ENCODE measurements around the gene GPR34. TPM values are rescaled to one million over a fixed set of nuclear protein-coding genes. Genes with fewer than 3 reads are reported as not detected.

GPR34 gene
- total RNA-seq, 4 donors from 2014 or later = 3.4 to 12.1 (median 8.5) TPM

DNA sequence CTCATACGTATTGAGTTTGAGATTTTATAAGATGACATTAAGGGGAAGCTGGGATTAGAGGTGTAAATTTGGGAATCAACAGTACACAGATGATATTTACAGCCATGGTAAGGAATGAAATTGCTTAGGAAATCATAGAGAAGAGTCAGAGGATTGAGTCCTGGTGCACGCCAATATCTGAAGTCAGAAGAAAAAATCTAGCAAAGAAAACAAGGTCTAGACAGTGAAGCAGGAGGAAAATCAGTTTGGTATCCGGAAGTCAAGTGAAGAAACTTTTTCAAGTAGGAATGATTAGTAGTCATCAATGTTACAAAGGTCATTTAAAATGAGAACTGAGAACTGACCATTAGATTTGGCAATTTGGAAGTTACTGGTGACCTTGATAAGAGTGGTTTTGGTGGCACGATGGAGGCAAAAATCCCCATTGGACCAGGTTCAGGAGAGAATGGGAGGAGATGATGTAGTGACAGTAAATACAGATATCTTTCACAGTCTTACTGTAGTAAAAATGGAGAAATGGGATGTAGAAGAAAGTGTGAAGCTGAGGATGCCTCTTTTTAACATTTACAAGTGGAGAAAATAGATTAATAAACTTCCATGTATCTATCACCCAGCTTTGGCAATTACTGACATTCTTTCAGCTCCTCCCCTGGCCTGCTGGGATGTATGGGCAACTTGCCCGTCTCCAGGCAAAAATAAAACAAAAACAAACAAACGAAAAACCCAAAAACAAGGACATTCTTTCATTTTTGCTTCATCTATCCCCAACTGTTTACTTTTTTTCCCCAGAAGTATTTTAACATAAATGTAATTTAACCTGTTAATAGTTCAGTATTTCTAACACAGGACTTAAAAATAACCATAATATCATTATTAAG is 11.4 kb upstream of the GPR34 start:
- Histone ChIP-seq H3K4me1 (no peaks in the 10 kb centered on the region), H3K9me3 (no peaks in the 10 kb centered on the region), H3K27me3 (no peaks in the 10 kb centered on the region), H3K36me3 (no peaks in the 10 kb centered on the region), H3K4me3 (replicated peaks in 1 of 3) (no peak overlapping the region), H3K27ac (no peak overlapping the region)
- no peak for DNase-seq
- 72 to 82% methylated on average over 6 of the region's 6 CpGs for WGBS, 2 donors
- intact Hi-C loops (cut with DNase I) = no loop called here
- TF ChIP-seq, protein P1, sequence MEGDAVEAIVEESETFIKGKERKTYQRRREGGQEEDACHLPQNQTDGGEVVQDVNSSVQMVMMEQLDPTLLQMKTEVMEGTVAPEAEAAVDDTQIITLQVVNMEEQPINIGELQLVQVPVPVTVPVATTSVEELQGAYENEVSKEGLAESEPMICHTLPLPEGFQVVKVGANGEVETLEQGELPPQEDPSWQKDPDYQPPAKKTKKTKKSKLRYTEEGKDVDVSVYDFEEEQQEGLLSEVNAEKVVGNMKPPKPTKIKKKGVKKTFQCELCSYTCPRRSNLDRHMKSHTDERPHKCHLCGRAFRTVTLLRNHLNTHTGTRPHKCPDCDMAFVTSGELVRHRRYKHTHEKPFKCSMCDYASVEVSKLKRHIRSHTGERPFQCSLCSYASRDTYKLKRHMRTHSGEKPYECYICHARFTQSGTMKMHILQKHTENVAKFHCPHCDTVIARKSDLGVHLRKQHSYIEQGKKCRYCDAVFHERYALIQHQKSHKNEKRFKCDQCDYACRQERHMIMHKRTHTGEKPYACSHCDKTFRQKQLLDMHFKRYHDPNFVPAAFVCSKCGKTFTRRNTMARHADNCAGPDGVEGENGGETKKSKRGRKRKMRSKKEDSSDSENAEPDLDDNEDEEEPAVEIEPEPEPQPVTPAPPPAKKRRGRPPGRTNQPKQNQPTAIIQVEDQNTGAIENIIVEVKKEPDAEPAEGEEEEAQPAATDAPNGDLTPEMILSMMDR (IDR thresholded peaks at IDR 0.05) = no peak
- TF ChIP-seq POLR2A (IDR thresholded peaks at IDR 0.05) = no peak

DNA sequence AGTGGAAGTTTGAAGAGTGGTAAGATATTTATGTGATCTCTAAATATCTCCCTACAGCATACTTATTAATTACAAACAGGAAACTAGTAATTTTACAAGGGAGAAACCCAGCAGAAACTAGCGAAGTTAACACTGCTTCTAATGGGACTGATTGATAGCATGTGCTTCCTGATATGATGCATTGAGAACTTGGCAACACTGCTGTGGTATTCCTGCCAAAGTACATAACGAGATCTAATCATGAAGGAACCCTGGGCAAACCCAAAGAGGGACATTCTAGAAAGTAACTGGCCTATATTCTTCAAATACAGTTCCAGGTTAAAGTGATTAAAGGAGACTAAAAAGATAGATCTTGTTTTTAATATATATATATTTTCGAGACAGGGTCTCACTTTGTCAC is 4.6 kb upstream of the GPR34 start:
- Histone ChIP-seq H3K36me3 (no peaks in the 10 kb centered on the region), H3K27ac (no peak overlapping the region), H3K4me1 (no peaks in the 10 kb centered on the region), H3K4me3 (replicated peaks in 1 of 3) (no peak overlapping the region), H3K9me3 (no peaks in the 10 kb centered on the region), H3K27me3 (no peaks in the 10 kb centered on the region)
- TF ChIP-seq, protein P1 (IDR thresholded peaks at IDR 0.05) = no peak
- TF ChIP-seq POLR2A (IDR thresholded peaks at IDR 0.05) = no peak
- DNase-seq = no peak
- WGBS, 2 donors = 60 to 73% methylated on average over 3 of the region's 3 CpGs
- intact Hi-C loops (cut with DNase I) = no loop called here

DNA sequence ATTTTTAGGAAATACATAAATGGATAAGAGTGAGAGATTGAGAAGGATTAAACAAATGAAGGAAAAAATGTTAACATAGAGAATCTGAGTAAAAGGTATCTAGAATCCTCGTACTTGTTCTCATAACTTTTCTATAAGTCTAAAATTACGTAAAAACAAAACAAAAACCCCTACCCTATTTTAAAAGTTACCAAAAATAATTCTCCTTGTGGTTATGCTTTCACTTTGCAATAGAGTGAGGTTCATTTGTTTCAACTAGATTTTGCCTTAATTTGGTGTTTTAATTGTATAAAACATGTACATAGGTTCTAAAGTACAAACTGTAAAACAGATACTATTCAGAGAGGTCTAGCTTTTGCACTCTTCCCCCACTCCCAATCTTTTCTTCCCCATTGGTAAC is 3.8 kb upstream of the GPR34 start:
- H3K27ac ChIP-seq = no peak overlapping the region
- H3K9me3 ChIP-seq = no peaks in the 10 kb centered on the region
- no peak overlapping the region for H3K4me3 ChIP-seq (replicated peaks in 1 of 3)
- TF ChIP-seq, protein P1 (IDR thresholded peaks at IDR 0.05) = no peak
- TF ChIP-seq POLR2A (IDR thresholded peaks at IDR 0.05) = no peak
- no peaks in the 10 kb centered on the region for H3K4me1 ChIP-seq
- DNase-seq = no peak
- H3K36me3 ChIP-seq = no peaks in the 10 kb centered on the region
- intact Hi-C loops (cut with DNase I) = no loop called here
- 95 to 96% methylated on average over 2 of the region's 2 CpGs for WGBS, 2 donors
- no peaks in the 10 kb centered on the region for H3K27me3 ChIP-seq

GRCh38 chrX:41686788-41687187 is 2.0 kb upstream of the GPR34 start:
- Histone ChIP-seq H3K27me3 (no peaks in the 10 kb centered on the region), H3K27ac (no peak overlapping the region), H3K36me3 (no peaks in the 10 kb centered on the region), H3K4me1 (no peaks in the 10 kb centered on the region), H3K9me3 (no peaks in the 10 kb centered on the region), H3K4me3 (replicated peaks in 1 of 3) (no peak overlapping the region)
- WGBS, 2 donors = 90 to 96% methylated on average over 4 of the region's 4 CpGs
- intact Hi-C loops (cut with DNase I) = no loop called here
- DNase-seq = no peak
- TF ChIP-seq POLR2A (IDR thresholded peaks at IDR 0.05) = no peak

DNA sequence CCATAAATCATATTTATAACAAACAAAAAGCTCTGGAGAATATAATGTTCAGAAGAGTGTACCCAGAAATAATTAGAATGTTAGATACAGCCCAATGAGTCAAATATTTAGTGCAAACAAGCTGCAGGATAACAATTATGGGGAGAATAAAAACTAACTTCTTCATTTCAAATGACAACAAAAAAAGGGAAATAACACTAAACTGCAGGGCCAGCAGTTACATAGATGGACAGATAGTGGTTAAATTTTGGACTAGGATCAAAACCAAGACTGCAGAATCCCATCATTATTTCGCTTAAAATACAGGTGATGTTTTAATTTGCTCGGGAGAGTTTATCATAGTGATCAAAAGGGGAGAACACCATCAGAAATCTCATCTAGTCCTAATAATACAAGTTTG is 617 bp upstream of the GPR34 start:
- H3K4me1 ChIP-seq = no peaks in the 10 kb centered on the region

More for the DNA sequence above, 617 bp upstream of the GPR34 start:
- intact Hi-C loops (cut with DNase I) = no loop called here
- Histone ChIP-seq H3K27me3 (no peaks in the 10 kb centered on the region), H3K9me3 (no peaks in the 10 kb centered on the region), H3K27ac (no peak overlapping the region), H3K4me3 (replicated peaks in 1 of 3) (no peak overlapping the region), H3K36me3 (no peaks in the 10 kb centered on the region)
- 84% methylated on average over 2 of the region's 2 CpGs for WGBS, 2 donors
- no peak for TF ChIP-seq POLR2A (IDR thresholded peaks at IDR 0.05)
- TF ChIP-seq, protein P1 (IDR thresholded peaks at IDR 0.05) = no peak
- DNase-seq = no peak
